Measurements from ENCODE around the gene WWC1. TPM values are rescaled to one million over a fixed set of nuclear protein-coding genes. Genes with fewer than 3 reads are reported as not detected.
A peak's percentile ranks its signal among the peaks of the same experiment; 100 is the strongest.

WWC1 gene
- total RNA-seq, 2 experiments from 2014 or later = not detected

GRCh38 chr5:168420461-168420860 lies 129.0 kb downstream of the WWC1 start:
- no peak overlapping the region for H3K27ac ChIP-seq (ENCODE audit: low read depth, low read length, poor library complexity, severe bottlenecking)
- no peaks in the 10 kb centered on the region for H3K36me3 ChIP-seq (ENCODE audit: insufficient read depth, low read length)
- H2AFZ ChIP-seq (ENCODE audit: low read length) = no peak overlapping the region
- no peaks in the 10 kb centered on the region for H3K9me3 ChIP-seq (ENCODE audit: low read length)
- H3K4me1 ChIP-seq (ENCODE audit: insufficient read depth, low read length, poor library complexity, severe bottlenecking) = no peaks in the 10 kb centered on the region
- intact Hi-C loops (cut with micrococcal nuclease; ENCODE audit: unreplicated experiment) = no loop called here
- H3K79me2 ChIP-seq (ENCODE audit: insufficient read depth, low read depth, low read length) = no peaks in the 10 kb centered on the region
- no peaks in the 10 kb centered on the region for H3K9me2 ChIP-seq (ENCODE audit: insufficient read depth, low read length)
- TF ChIP-seq EZH2phosphoT487 (IDR thresholded peaks at IDR 0.05; ENCODE audit: borderline replicate concordance, low read depth, low read length) = no peak
- no peak for TF ChIP-seq CTCF (conservative IDR thresholded peaks at IDR 0.05; ENCODE audit: low read length)
- H3K4me3 ChIP-seq (ENCODE audit: low read depth, low read length, poor library complexity, severe bottlenecking) = no peak overlapping the region
- no peaks in the 10 kb centered on the region for H4K20me1 ChIP-seq (ENCODE audit: insufficient read depth, low read length)
- POLR2A ChIA-PET = no interaction called here
- CTCF ChIA-PET (ENCODE audit: unreplicated experiment) = no interaction called here
- no peak for DNase-seq (ENCODE audit: low spot score)
- H3K4me2 ChIP-seq (ENCODE audit: low read length) = no peak overlapping the region
- BruUV-seq (replicated peaks) = no TSS peak

- Histone ChIP-seq H3K4me3 (ENCODE audit: low read depth, low read length, poor library complexity, severe bottlenecking) (no peak overlapping the region), H3K36me3 (ENCODE audit: insufficient read depth, low read length) (no peaks in the 10 kb centered on the region), H4K20me1 (ENCODE audit: insufficient read depth, low read length) (no peaks in the 10 kb centered on the region), H3K9me2 (ENCODE audit: insufficient read depth, low read length) (no peaks in the 10 kb centered on the region), H3K79me2 (ENCODE audit: insufficient read depth, low read depth, low read length) (no peaks in the 10 kb centered on the region), H3K27ac (ENCODE audit: low read depth, low read length, poor library complexity, severe bottlenecking) (no peak overlapping the region), H3K4me2 (ENCODE audit: low read length) (no peak overlapping the region), H3K4me1 (ENCODE audit: insufficient read depth, low read length, poor library complexity, severe bottlenecking) (no peaks in the 10 kb centered on the region), H3K9me3 (ENCODE audit: low read length) (no peaks in the 10 kb centered on the region), H2AFZ (ENCODE audit: low read length) (no peak overlapping the region)
- BruUV-seq (replicated peaks) = no TSS peak
- no peak for DNase-seq (ENCODE audit: low spot score)
- TF ChIP-seq EZH2phosphoT487 (IDR thresholded peaks at IDR 0.05; ENCODE audit: borderline replicate concordance, low read depth, low read length) (no peak), CTCF (conservative IDR thresholded peaks at IDR 0.05; ENCODE audit: low read length) (peak; percentile 28; the same call in 1 of the 2 replicates)
- ChIA-PET CTCF (ENCODE audit: unreplicated experiment) (no interaction called here), POLR2A (no interaction called here)
- intact Hi-C loops (cut with micrococcal nuclease; ENCODE audit: unreplicated experiment) = no loop called here
Measured at GRCh38 chr5:168422431-168422830, 131.0 kb downstream of the WWC1 start.

- no peak for TF ChIP-seq CTCF (conservative IDR thresholded peaks at IDR 0.05; ENCODE audit: low read length)
- no peak for TF ChIP-seq EZH2phosphoT487 (IDR thresholded peaks at IDR 0.05; ENCODE audit: borderline replicate concordance, low read depth, low read length)
- no peak for DNase-seq (ENCODE audit: low spot score)
- BruUV-seq (replicated peaks) = no TSS peak
- Histone ChIP-seq H3K9me3 (ENCODE audit: low read length) (no peaks in the 10 kb centered on the region), H3K36me3 (ENCODE audit: insufficient read depth, low read length) (no peaks in the 10 kb centered on the region), H3K27ac (ENCODE audit: low read depth, low read length, poor library complexity, severe bottlenecking) (no peak overlapping the region), H3K4me2 (ENCODE audit: low read length) (no peak overlapping the region), H3K9me2 (ENCODE audit: insufficient read depth, low read length) (no peaks in the 10 kb centered on the region), H3K4me1 (ENCODE audit: insufficient read depth, low read length, poor library complexity, severe bottlenecking) (no peaks in the 10 kb centered on the region), H4K20me1 (ENCODE audit: insufficient read depth, low read length) (no peaks in the 10 kb centered on the region), H3K4me3 (ENCODE audit: low read depth, low read length, poor library complexity, severe bottlenecking) (no peak overlapping the region), H2AFZ (ENCODE audit: low read length) (no peak overlapping the region), H3K79me2 (ENCODE audit: insufficient read depth, low read depth, low read length) (no peaks in the 10 kb centered on the region)
- CTCF ChIA-PET (ENCODE audit: unreplicated experiment) = no interaction called here
- POLR2A ChIA-PET = interaction anchor here (0.6 to 0.7 kb wide), 2 partner anchors 34 to 40 kb away, joined by 4 read pairs; no protein-coding TSS in a partner anchor
- intact Hi-C loops (cut with micrococcal nuclease; ENCODE audit: unreplicated experiment) = no loop called here
Measured at GRCh38 chr5:168423478-168423877, 132.0 kb downstream of the WWC1 start.
